Lower lobe of right lung (tissue), 2 donors: ENCODE data around the gene TP53INP2. TPM values are rescaled to one million over a fixed set of nuclear protein-coding genes. Genes with fewer than 3 reads are reported as not detected.

Experiments
- ATAC-seq, 2 donors: fragments of 200-7000 bp; cut with Tn5 transposase; one replicate each; pipeline ENCODE4 v1.9.1; 2020 to 2022; ENCODE audit warnings: mild to moderate bottlenecking in 2 of 2, moderate library complexity in 2 of 2
- DNase-seq: peaks from one replicate; pipeline ENCODE4 v3.0.0-alpha.2; 2020
- H3K27ac ChIP-seq: fragments of 200-600 bp; one replicate; pipeline ENCODE4 v1.8.0; 2022
- H3K27me3 ChIP-seq: fragments of 200-600 bp; one replicate; pipeline ENCODE4 v1.8.0; 2022; ENCODE audit warnings: low read depth
- H3K36me3 ChIP-seq: fragments of 200-600 bp; one replicate; pipeline ENCODE4 v1.8.0; 2022; ENCODE audit warnings: mild to moderate bottlenecking
- H3K4me1 ChIP-seq: fragments of 200-600 bp; one replicate; pipeline ENCODE4 v1.8.0; 2022
- H3K4me3 ChIP-seq: fragments of 200-600 bp; one replicate; pipeline ENCODE4 v1.8.0; 2022; ENCODE audit warnings: mild to moderate bottlenecking
- H3K9me3 ChIP-seq: fragments of 200-600 bp; one replicate; pipeline ENCODE4 v1.8.0; 2022
- CTCF ChIP-seq: fragments of 200-600 bp; IDR thresholded peaks from one replicate; pipeline ENCODE4 v1.8.0; 2022; ENCODE audit warnings: antibody characterized with exemption, mild to moderate bottlenecking
- intact Hi-C: fragments of 100-400 bp; cut with DNase I; formaldehyde crosslinking; loops from one replicate; pipeline ENCODE4 v1.11.0; 2022
- total RNA-seq: library from RNA; stranded (reverse); fragmentation: NEBNext Ultra II Directional; extraction: Animal tissue kit (Norgen Biotek cat#: 25700); gene quantifications from one replicate; pipeline ENCODE4 v1.2.1, GENCODE V29; 2021
- donor health status: DM: no; HTN: yes; CAD: no; lungs with severe emphysema.

The TP53INP2 gene
- total RNA-seq, 1 donor from 2014 or later = 13.6 TPM

GRCh38 chr20:34675561-34675960 is 28.6 kb upstream of the TP53INP2 start:
- Histone ChIP-seq H3K4me1 (peaks cover 17% of the 10 kb centered on the region), H3K9me3 (no peaks in the 10 kb centered on the region), H3K36me3 (no peaks in the 10 kb centered on the region), H3K27ac (no peak overlapping the region), H3K27me3 (no peaks in the 10 kb centered on the region), H3K4me3 (no peak overlapping the region)
- intact Hi-C loops = no loop called here
- ATAC-seq (no peak), DNase-seq (no peak)
- no peak for TF ChIP-seq CTCF

GRCh38 chr20:34675993-34676641 is 28.0 kb upstream of the TP53INP2 start:
- Histone ChIP-seq H3K36me3 (no peaks in the 10 kb centered on the region), H3K9me3 (no peaks in the 10 kb centered on the region), H3K4me1 (peaks cover 17% of the 10 kb centered on the region), H3K27me3 (no peaks in the 10 kb centered on the region), H3K4me3 (peak overlapping the region; percentile 79), H3K27ac (peak overlapping the region; percentile 84)
- TF ChIP-seq CTCF = no peak
- ATAC-seq (peak in 1 of 2 donors; percentile 0), DNase-seq (no peak)
- intact Hi-C loops = no loop called here

GRCh38 chr20:34676642-34677373 is 27.3 kb upstream of the TP53INP2 start, which contains the start of gene PIGU:
PIGU (minus strand) TSS chr20:34677092; CDS start chr20:34677085, 7 bp downstream.
- peak; percentile 48 for TF ChIP-seq CTCF
- Histone ChIP-seq H3K27me3 (no peaks in the 10 kb centered on the region), H3K36me3 (no peaks in the 10 kb centered on the region), H3K27ac (peak within 1 kb of the TSS; percentile 84), H3K9me3 (no peaks in the 10 kb centered on the region), H3K4me3 (peak within 1 kb of the TSS; percentile 79), H3K4me1 (peaks cover 17% of the 10 kb centered on the region)
- ATAC-seq = peak; percentile 100
- intact Hi-C loops = no loop called here
- peak; percentile 98 for DNase-seq

- ATAC-seq (no peak), DNase-seq (no peak)
- Histone ChIP-seq H3K27me3 (no peaks in the 10 kb centered on the region), H3K4me1 (peaks cover 13% of the 10 kb centered on the region), H3K4me3 (no peak overlapping the region), H3K9me3 (no peaks in the 10 kb centered on the region), H3K36me3 (no peaks in the 10 kb centered on the region), H3K27ac (no peak overlapping the region)
- intact Hi-C loops = no loop called here
- no peak for TF ChIP-seq CTCF
Observed at GRCh38 chr20:34680586-34681175, 23.5 kb upstream of the TP53INP2 start.

GRCh38 chr20:34683667-34684066 is 20.5 kb upstream of the TP53INP2 start:
- Histone ChIP-seq H3K9me3 (no peaks in the 10 kb centered on the region), H3K27me3 (no peaks in the 10 kb centered on the region), H3K4me3 (no peak overlapping the region), H3K4me1 (no peaks in the 10 kb centered on the region), H3K36me3 (no peaks in the 10 kb centered on the region), H3K27ac (no peak overlapping the region)
- no peak for ATAC-seq
- no peak for TF ChIP-seq CTCF
- no peak for DNase-seq
- intact Hi-C loops = no loop called here
